ENCODE results near the gene NSMCE4A.

DNA sequence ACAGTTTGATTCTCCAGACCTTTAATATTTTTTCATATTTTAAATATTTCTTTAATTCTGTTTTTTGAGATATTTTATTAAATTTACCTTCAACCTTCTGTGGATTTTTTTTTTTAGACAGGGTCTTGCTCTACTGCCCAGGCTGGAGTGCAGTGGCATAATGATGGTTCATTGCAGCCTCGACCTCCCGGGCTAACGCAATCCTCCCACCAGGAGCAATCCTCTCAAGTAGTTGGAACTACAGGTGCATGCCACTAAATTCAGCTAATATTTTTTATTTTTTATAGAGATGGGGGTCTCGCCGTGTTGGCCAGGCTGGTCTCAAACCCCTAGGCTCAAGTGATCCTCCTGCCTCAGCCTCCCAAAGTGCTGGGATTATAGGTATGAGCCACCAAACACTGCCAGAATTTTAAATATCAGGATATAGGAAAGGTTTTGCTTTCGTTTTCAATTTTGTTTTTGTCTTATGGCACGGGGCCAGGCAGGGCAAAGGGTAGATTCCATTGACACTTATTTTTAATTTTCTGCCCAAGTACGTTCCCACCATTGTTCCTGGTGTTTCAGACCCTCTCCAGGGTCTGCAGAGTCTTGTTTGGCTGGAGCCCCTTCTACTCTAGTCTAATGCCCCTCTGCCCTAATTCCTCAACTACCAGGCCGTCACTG lies 15.1 kb upstream of the NSMCE4A start:
- TF ChIP-seq EZH2 (IDR thresholded peaks at IDR 0.05; ENCODE audit: borderline replicate concordance) (no peak), EZH2phosphoT487 (IDR thresholded peaks at IDR 0.05; ENCODE audit: low read depth, severe bottlenecking, unreplicated experiment) (no peak)
- TF ChIP-seq, protein P1, sequence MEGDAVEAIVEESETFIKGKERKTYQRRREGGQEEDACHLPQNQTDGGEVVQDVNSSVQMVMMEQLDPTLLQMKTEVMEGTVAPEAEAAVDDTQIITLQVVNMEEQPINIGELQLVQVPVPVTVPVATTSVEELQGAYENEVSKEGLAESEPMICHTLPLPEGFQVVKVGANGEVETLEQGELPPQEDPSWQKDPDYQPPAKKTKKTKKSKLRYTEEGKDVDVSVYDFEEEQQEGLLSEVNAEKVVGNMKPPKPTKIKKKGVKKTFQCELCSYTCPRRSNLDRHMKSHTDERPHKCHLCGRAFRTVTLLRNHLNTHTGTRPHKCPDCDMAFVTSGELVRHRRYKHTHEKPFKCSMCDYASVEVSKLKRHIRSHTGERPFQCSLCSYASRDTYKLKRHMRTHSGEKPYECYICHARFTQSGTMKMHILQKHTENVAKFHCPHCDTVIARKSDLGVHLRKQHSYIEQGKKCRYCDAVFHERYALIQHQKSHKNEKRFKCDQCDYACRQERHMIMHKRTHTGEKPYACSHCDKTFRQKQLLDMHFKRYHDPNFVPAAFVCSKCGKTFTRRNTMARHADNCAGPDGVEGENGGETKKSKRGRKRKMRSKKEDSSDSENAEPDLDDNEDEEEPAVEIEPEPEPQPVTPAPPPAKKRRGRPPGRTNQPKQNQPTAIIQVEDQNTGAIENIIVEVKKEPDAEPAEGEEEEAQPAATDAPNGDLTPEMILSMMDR (IDR thresholded peaks at IDR 0.05; ENCODE audit: poor library complexity), result no peak
